Amniotic epithelial cell (primary cell): ENCODE results near the gene MEN1.

Experiments
- DNase-seq: peaks from one replicate; pipeline ENCODE4 v3.0.0-alpha.2; 2010; ENCODE audit warnings: low read depth

Gene MEN1

GRCh38 chr11:64762674-64763525 is 47.5 kb downstream of the MEN1 start:
- peak; percentile 55 for DNase-seq

GRCh38 chr11:64762277-64762673 is 48.1 kb downstream of the MEN1 start:
- DNase-seq, result no peak

- no peak for DNase-seq
These were observed 49.5 kb downstream of the MEN1 start for GRCh38 chr11:64760759-64761420.

- DNase-seq, result peak; percentile 86
These were observed 50.3 kb downstream of the MEN1 start, which contains the start of gene PYGM for GRCh38 chr11:64759722-64760719. Gene PYGM (minus strand): TSS chr11:64759974. CDS start chr11:64759898, 76 bp downstream.

- DNase-seq, result no peak
These were observed 51.1 kb downstream of the MEN1 start for GRCh38 chr11:64759131-64759721.

GRCh38 chr11:64758330-64759079 is 51.8 kb downstream of the MEN1 start:
- DNase-seq, result no peak

GRCh38 chr11:64757549-64758329 is 52.6 kb downstream of the MEN1 start:
- DNase-seq, result no peak

GRCh38 chr11:64755681-64756361 is 54.5 kb downstream of the MEN1 start:
- DNase-seq, result no peak

GRCh38 chr11:64754919-64755662 is 55.3 kb downstream of the MEN1 start:
- no peak for DNase-seq

- peak; percentile 50 for DNase-seq
These were observed 56.0 kb downstream of the MEN1 start for GRCh38 chr11:64754124-64754918.
